ENCODE results near the gene NPC1. TPM values are rescaled to one million over a fixed set of nuclear protein-coding genes. Genes with fewer than 3 reads are reported as not detected.

The NPC1 gene
- total RNA-seq, 1 donor from 2014 or later = 114 TPM

DNA sequence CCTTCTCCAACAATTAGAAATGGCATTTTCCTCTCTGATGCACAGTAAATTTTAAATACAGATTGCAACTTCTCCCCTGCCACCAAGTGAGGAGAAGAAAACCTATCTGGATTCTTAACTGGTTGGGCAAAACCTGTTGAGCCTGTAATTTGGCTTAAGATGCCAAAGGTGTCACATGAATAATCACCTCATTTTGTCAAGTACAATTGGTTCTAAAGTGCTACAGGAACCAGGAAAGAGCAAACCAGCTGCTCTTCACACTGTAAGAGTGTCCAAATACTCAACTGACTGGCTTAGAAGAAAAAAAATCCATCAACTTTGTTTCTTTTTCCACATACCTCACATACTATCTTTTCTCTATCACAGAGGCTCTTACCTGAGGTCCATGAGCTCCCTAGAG, 35.4 kb downstream of the NPC1 start:
- H3K4me1 ChIP-seq = peaks cover 14% of the 10 kb centered on the region
- TF ChIP-seq, protein P1, sequence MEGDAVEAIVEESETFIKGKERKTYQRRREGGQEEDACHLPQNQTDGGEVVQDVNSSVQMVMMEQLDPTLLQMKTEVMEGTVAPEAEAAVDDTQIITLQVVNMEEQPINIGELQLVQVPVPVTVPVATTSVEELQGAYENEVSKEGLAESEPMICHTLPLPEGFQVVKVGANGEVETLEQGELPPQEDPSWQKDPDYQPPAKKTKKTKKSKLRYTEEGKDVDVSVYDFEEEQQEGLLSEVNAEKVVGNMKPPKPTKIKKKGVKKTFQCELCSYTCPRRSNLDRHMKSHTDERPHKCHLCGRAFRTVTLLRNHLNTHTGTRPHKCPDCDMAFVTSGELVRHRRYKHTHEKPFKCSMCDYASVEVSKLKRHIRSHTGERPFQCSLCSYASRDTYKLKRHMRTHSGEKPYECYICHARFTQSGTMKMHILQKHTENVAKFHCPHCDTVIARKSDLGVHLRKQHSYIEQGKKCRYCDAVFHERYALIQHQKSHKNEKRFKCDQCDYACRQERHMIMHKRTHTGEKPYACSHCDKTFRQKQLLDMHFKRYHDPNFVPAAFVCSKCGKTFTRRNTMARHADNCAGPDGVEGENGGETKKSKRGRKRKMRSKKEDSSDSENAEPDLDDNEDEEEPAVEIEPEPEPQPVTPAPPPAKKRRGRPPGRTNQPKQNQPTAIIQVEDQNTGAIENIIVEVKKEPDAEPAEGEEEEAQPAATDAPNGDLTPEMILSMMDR (IDR thresholded peaks at IDR 0.05) = no peak
- H3K27me3 ChIP-seq (ENCODE audit: low read depth) = no peaks in the 10 kb centered on the region
- DNase-seq = no peak
- H3K9me3 ChIP-seq = no peaks in the 10 kb centered on the region
- peaks cover 98% of the 10 kb centered on the region for H3K36me3 ChIP-seq
- intact Hi-C loops (cut with DNase I) = no loop called here
- ATAC-seq = peak; percentile 76 to 80
- H3K4me3 ChIP-seq = no peak overlapping the region
- no peak overlapping the region for H3K27ac ChIP-seq

DNA sequence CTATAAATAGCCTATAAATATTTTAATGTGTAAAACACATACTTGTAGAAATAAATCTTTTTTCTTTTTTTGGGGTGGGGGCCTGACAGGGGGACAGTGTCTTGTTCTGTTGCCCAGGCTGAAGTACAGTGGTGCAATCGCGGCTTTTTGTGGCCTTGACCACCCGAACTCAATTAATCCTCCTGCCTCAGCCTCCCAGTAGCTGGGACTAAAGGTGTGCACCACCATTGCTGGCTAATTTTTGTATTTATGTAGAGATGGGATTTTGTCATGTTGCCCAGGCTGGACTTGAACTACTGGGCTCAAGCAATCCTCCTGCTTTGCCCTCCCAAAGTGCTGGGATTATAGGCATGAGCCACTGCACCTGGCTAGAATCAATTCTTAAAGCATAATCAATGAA, 37.6 kb downstream of the NPC1 start:
- Histone ChIP-seq H3K36me3 (peaks cover 98% of the 10 kb centered on the region), H3K9me3 (no peaks in the 10 kb centered on the region), H3K4me3 (no peak overlapping the region), H3K4me1 (peaks cover 12% of the 10 kb centered on the region), H3K27ac (no peak overlapping the region), H3K27me3 (ENCODE audit: low read depth) (no peaks in the 10 kb centered on the region)
- ATAC-seq (no peak), DNase-seq (no peak)
- intact Hi-C loops (cut with DNase I) = no loop called here
- TF ChIP-seq, protein P1 (IDR thresholded peaks at IDR 0.05) = no peak

GRCh38 chr18:23548275-23548674, 38.0 kb downstream of the NPC1 start:
- no peak overlapping the region for H3K27ac ChIP-seq
- ATAC-seq (no peak), DNase-seq (no peak)
- no peaks in the 10 kb centered on the region for H3K9me3 ChIP-seq
- peaks cover 98% of the 10 kb centered on the region for H3K36me3 ChIP-seq
- TF ChIP-seq, protein P1 (IDR thresholded peaks at IDR 0.05) = no peak
- no peak overlapping the region for H3K4me3 ChIP-seq
- intact Hi-C loops (cut with DNase I) = no loop called here
- no peaks in the 10 kb centered on the region for H3K27me3 ChIP-seq (ENCODE audit: low read depth)
- H3K4me1 ChIP-seq = peaks cover 8% of the 10 kb centered on the region

- DNase-seq (no peak), ATAC-seq (no peak)
- no peak overlapping the region for H3K4me3 ChIP-seq
- peaks cover 98% of the 10 kb centered on the region for H3K36me3 ChIP-seq
- intact Hi-C loops (cut with DNase I) = no loop called here
- H3K4me1 ChIP-seq = peaks cover 8% of the 10 kb centered on the region
- H3K9me3 ChIP-seq = no peaks in the 10 kb centered on the region
- H3K27ac ChIP-seq = no peak overlapping the region
- TF ChIP-seq, protein P1 (IDR thresholded peaks at IDR 0.05) = no peak
- H3K27me3 ChIP-seq (ENCODE audit: low read depth) = no peaks in the 10 kb centered on the region
Measured at GRCh38 chr18:23547846-23548245, 38.5 kb downstream of the NPC1 start.

DNA sequence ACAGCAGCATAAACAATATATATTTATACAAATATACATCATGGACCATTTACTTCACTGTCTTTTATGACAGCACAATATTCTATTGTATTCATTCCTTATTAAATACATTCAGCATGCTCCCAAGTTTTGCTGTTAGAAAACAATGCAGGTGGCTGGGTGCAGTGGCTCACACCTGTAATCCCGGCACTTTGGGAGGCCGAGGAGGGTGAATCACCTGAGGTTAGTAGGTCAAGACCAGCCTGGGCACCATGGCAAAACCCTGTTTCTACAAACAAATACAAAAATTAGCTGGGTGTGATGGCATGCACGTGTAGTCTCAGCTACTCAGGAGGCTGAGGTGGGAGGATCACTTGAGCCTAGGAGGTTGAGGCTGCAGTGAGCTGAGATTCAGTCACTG, 39.0 kb downstream of the NPC1 start:
- TF ChIP-seq, protein P1 (IDR thresholded peaks at IDR 0.05) = no peak
- intact Hi-C loops (cut with DNase I) = no loop called here
- Histone ChIP-seq H3K27me3 (ENCODE audit: low read depth) (no peaks in the 10 kb centered on the region), H3K27ac (no peak overlapping the region), H3K4me1 (peaks cover 8% of the 10 kb centered on the region), H3K9me3 (no peaks in the 10 kb centered on the region), H3K4me3 (no peak overlapping the region), H3K36me3 (peaks cover 98% of the 10 kb centered on the region)
- DNase-seq = no peak
- no peak for ATAC-seq
